IMR-90 (cell line): ENCODE results near the gene RNPEP. TPM values are rescaled to one million over a fixed set of nuclear protein-coding genes. Genes with fewer than 3 reads are reported as not detected.

Experiments
- ATAC-seq: fragments of 200-7000 bp; cut with Tn5 transposase; 2 replicates; pipeline ENCODE4 v1.9.1; 2020; ENCODE audit warnings: low read depth, mild to moderate bottlenecking, moderate library complexity
- BruUV-seq: library from RNA; stranded (reverse); fragments of 400-500 nt; replicated peaks from 2 replicates; lab custom pipeline; 2021; lab: Mats Ljungman, UMichigan
- CTCF ChIA-PET: fragments of 300-600 bp; formaldehyde crosslinking; extraction: SDS; loops from one replicate; lab custom pipeline; 2021; ENCODE audit warnings: antibody characterized with exemption; lab: Yijun Ruan, JAX
- POLR2A ChIA-PET: fragments of 300-600 bp; sonication (Branson Sonifier 250); formaldehyde crosslinking; loops from one replicate; lab custom pipeline; 2022; ENCODE audit warnings: antibody characterized with exemption; ENCODE audit not compliant: unreplicated experiment; lab: Charles Lee
- DNase-seq: peaks from one replicate; pipeline ENCODE4 v3.0.0; 2013
- H2AFZ ChIP-seq: replicated peaks from 2 replicates; pipeline ENCODE3; 2013; ENCODE audit warnings: low read length, mild to moderate bottlenecking; ENCODE audit not compliant: poor library complexity
- H2AK5ac ChIP-seq: 2 replicates; pipeline ENCODE4 v1.6.1; 2013; ENCODE audit warnings: low read depth, low read length, inconsistent platforms
- H2AK9ac ChIP-seq: replicated peaks from 2 replicates; pipeline ENCODE3; 2013; ENCODE audit warnings: mild to moderate bottlenecking, low read depth, low read length, moderate library complexity; ENCODE audit not compliant: poor library complexity
- H2BK120ac ChIP-seq: 2 replicates; pipeline ENCODE4 v1.6.1; 2013; ENCODE audit warnings: low read depth, low read length, inconsistent platforms
- H2BK15ac ChIP-seq: 3 replicates; pipeline ENCODE4 v1.6.1; 2013; ENCODE audit warnings: low read depth, low read length, inconsistent platforms
- H2BK20ac ChIP-seq: 2 replicates; pipeline ENCODE4 v1.6.1; 2013; ENCODE audit warnings: low read depth, mild to moderate bottlenecking, inconsistent platforms, low read length, moderate library complexity
- H2BK5ac ChIP-seq: 2 replicates; pipeline ENCODE4 v1.6.1; 2013; ENCODE audit warnings: mild to moderate bottlenecking, low read depth, low read length, inconsistent platforms; ENCODE audit not compliant: poor library complexity, severe bottlenecking
- H3K14ac ChIP-seq: replicated peaks from 2 replicates; pipeline ENCODE4 v1.6.1; 2013; ENCODE audit warnings: low read depth, low read length, inconsistent platforms
- H3K18ac ChIP-seq: 2 replicates; pipeline ENCODE4 v1.6.1; 2013; ENCODE audit warnings: low read depth, low read length, control low read depth
- H3K23ac ChIP-seq: 2 replicates; pipeline ENCODE4 v1.6.1; 2013; ENCODE audit warnings: low read depth, low read length, inconsistent platforms
- H3K27ac ChIP-seq: 2 replicates; pipeline ENCODE4 v1.5.1; 2013; ENCODE audit warnings: mild to moderate bottlenecking, control low read depth, low read length; ENCODE audit not compliant: insufficient read depth
- H3K27me3 ChIP-seq: 2 replicates; pipeline ENCODE4 v1.6.1; 2013; ENCODE audit warnings: low read length; ENCODE audit not compliant: control insufficient read depth, insufficient read depth
- H3K36me3 ChIP-seq: 2 replicates; pipeline ENCODE4 v1.6.1; 2013; ENCODE audit warnings: low read length, mixed read lengths; ENCODE audit not compliant: control insufficient read depth, insufficient read depth
- H3K4ac ChIP-seq: 2 replicates; pipeline ENCODE4 v1.6.1; 2013; ENCODE audit warnings: low read depth, low read length, inconsistent platforms
- H3K4me1 ChIP-seq: 2 replicates; pipeline ENCODE4 v1.6.1; 2013; ENCODE audit warnings: low read length, mixed read lengths; ENCODE audit not compliant: control insufficient read depth, insufficient read depth
- H3K4me2 ChIP-seq: 2 replicates; pipeline ENCODE4 v1.6.1; 2013; ENCODE audit warnings: low read depth, mild to moderate bottlenecking, control low read depth, low read length, moderate library complexity
- H3K4me3 ChIP-seq: 2 replicates; pipeline ENCODE4 v1.5.1; 2013; ENCODE audit warnings: low read depth, mild to moderate bottlenecking, control low read depth, low read length, moderate library complexity; ENCODE audit not compliant: insufficient read depth
- H3K56ac ChIP-seq: 2 replicates; pipeline ENCODE4 v1.6.1; 2013; ENCODE audit warnings: low read length, inconsistent platforms; ENCODE audit not compliant: insufficient read depth; ENCODE audit errors: extremely low read depth
- H3K79me1 ChIP-seq, 2 experiments: 2 replicates each; pipeline ENCODE4 v1.6.1; 2013; ENCODE audit warnings: low read length in 2 of 2, inconsistent platforms in 1 of 2, low read depth in 1 of 2
- H3K9ac ChIP-seq: 2 replicates; pipeline ENCODE4 v1.6.1; 2013; ENCODE audit warnings: low read depth, low read length, control low read depth
- H3K9me1 ChIP-seq: 2 replicates; pipeline ENCODE4 v1.6.1; 2013; ENCODE audit warnings: low read length, inconsistent platforms; ENCODE audit not compliant: insufficient read depth
- H3K9me3 ChIP-seq: 2 replicates; pipeline ENCODE4 v1.6.1; 2013; ENCODE audit warnings: low read length; ENCODE audit not compliant: control insufficient read depth, insufficient read depth
- H4K20me1 ChIP-seq: 2 replicates; pipeline ENCODE4 v1.6.1; 2013; ENCODE audit warnings: low read length, inconsistent platforms; ENCODE audit not compliant: insufficient read depth
- H4K5ac ChIP-seq: 2 replicates; pipeline ENCODE4 v1.6.1; 2013; ENCODE audit warnings: mild to moderate bottlenecking, low read depth, low read length, control low read depth
- H4K8ac ChIP-seq, 2 experiments: 2 replicates each; pipeline ENCODE4 v1.6.1; 2013; ENCODE audit warnings: low read depth in 2 of 2, low read length in 2 of 2, control low read depth in 1 of 2, inconsistent platforms in 1 of 2
- H4K91ac ChIP-seq: 2 replicates; pipeline ENCODE4 v1.6.1; 2013; ENCODE audit warnings: low read depth, low read length, inconsistent platforms; ENCODE audit not compliant: insufficient read depth
- RAD21 ChIP-seq: IDR thresholded peaks from 2 replicates; pipeline ENCODE4 v1.6.1; 2012; ENCODE audit warnings: low read length, improper control_type of control experiment
- RFX5 ChIP-seq: IDR thresholded peaks from 2 replicates; pipeline ENCODE4 v1.8.0; 2012; ENCODE audit warnings: low read depth, mild to moderate bottlenecking, low read length, moderate library complexity
- WGBS, 2 experiments: methylation state at CpG; one replicate each; pipeline versions ENCODE4 v1.1.5 to v1.1.7; 2013; ENCODE audit warnings: missing lambda C conversion rate in 2 of 2; ENCODE audit not compliant: insufficient read length in 1 of 2; ENCODE audit errors: extremely low coverage in 2 of 2; 5-methylcytosine and 5-hydroxymethylcytosine counted together
- dilution Hi-C: fragments of 300-500 bp; cut with HindIII; formaldehyde crosslinking; loops from one replicate; pipeline ENCODE4 v1.14.3; 2018; ENCODE audit warnings: low sequenced_read_pairs; ENCODE audit not compliant: unreplicated experiment
- in situ Hi-C: fragments of 300-500 bp; cut with MboI; formaldehyde crosslinking; loops from 3 replicates; pipeline ENCODE4 v1.14.3; 2019; ENCODE audit warnings: low sequenced_read_pairs, inconsistent platforms, mixed read lengths
- intact Hi-C: fragments of 100-400 bp; cut with micrococcal nuclease; formaldehyde crosslinking; loops from 2 replicates; pipeline ENCODE4 v1.10.0; 2022
- polyA plus RNA-seq, 3 experiments: library from polyadenylated mRNA; depleted of rRNA; stranded (reverse); fragments of >200 nt; gene quantifications; 2 replicates each; pipeline ENCODE4 v1.2.3, GENCODE V29; 2012; ENCODE audit warnings: low replicate concordance in 1 of 3
- total RNA-seq: library from RNA; depleted of rRNA; stranded (reverse); fragments of >200 nt; gene quantifications from 2 replicates; pipeline ENCODE4 v1.2.3, GENCODE V29; 2012
- TF ChIP-seq, protein P1 (sequence below): conservative IDR thresholded peaks from 2 replicates; pipeline ENCODE4 v1.5.1; 2012; ENCODE audit warnings: mild to moderate bottlenecking, low read depth, low read length, improper control_type of control experiment

The RNPEP gene
- total and polyA plus RNA-seq, 2 of the 4 experiments (the other 2 are of a cell fraction) = 49.8 to 75.4 TPM

DNA sequence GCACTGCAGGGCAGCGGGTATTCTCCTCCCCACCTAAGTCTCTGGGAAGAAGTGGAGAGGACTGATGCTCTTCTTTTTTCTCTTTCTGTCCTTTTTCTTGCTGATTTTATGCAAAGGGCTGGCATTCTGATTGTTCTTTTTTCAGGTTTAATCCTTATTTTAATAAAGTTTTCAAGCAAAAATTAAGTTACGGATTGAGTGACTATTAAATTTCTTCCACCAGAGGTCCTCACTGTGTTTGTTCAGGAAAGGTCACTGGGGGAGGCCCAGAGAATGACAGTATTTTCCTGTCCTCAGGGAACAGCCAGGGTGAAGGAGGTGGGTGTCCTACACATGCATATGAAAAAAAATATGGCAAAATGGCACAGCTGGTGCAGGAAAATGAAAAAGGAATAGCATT is 23.5 kb downstream of the RNPEP start:
- Histone ChIP-seq H2AFZ (no peak overlapping the region), H3K9ac (no peak overlapping the region), H2BK120ac (no peak overlapping the region), H3K79me1 (no peaks in the 10 kb centered on the region), H4K5ac (no peak overlapping the region), H3K4ac (no peak overlapping the region), H3K4me1 (peaks cover 2% of the 10 kb centered on the region; the same call in 1 of the 2 replicates), H3K9me3 (no peaks in the 10 kb centered on the region), H3K27me3 (no peaks in the 10 kb centered on the region), H2AK9ac (no peak overlapping the region), H3K56ac (no peak overlapping the region), H3K4me2 (no peak overlapping the region), H2AK5ac (no peak overlapping the region), H3K36me3 (peaks cover 41% of the 10 kb centered on the region), H3K18ac (no peak overlapping the region), H4K91ac (no peak overlapping the region), H3K14ac (no peak overlapping the region), H2BK15ac (no peak overlapping the region), H3K27ac (no peak overlapping the region), H3K4me3 (no peak overlapping the region), H4K8ac (no peak overlapping the region), H2BK5ac (no peak overlapping the region), H4K20me1 (no peaks in the 10 kb centered on the region), H3K23ac (no peak overlapping the region), H2BK20ac (no peak overlapping the region), H3K9me1 (no peaks in the 10 kb centered on the region; the same call in 1 of the 2 replicates)
- no peak for TF ChIP-seq RFX5
- TF ChIP-seq, protein P1, sequence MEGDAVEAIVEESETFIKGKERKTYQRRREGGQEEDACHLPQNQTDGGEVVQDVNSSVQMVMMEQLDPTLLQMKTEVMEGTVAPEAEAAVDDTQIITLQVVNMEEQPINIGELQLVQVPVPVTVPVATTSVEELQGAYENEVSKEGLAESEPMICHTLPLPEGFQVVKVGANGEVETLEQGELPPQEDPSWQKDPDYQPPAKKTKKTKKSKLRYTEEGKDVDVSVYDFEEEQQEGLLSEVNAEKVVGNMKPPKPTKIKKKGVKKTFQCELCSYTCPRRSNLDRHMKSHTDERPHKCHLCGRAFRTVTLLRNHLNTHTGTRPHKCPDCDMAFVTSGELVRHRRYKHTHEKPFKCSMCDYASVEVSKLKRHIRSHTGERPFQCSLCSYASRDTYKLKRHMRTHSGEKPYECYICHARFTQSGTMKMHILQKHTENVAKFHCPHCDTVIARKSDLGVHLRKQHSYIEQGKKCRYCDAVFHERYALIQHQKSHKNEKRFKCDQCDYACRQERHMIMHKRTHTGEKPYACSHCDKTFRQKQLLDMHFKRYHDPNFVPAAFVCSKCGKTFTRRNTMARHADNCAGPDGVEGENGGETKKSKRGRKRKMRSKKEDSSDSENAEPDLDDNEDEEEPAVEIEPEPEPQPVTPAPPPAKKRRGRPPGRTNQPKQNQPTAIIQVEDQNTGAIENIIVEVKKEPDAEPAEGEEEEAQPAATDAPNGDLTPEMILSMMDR = peak; percentile 52
- TF ChIP-seq RAD21 = peak; percentile 31
- ChIA-PET CTCF (interaction anchor here (0.8 kb wide), 1 partner anchor 10 kb away, joined by 6 read pairs; no protein-coding TSS in a partner anchor), POLR2A (no interaction called here)
- WGBS, 2 experiments = no CpG with 5 or more reads among the region's 2 CpGs
- DNase-seq = no peak
- in situ Hi-C loops (no loop called here), dilution Hi-C loops (no loop called here), intact Hi-C loops (loop anchor here (5.0 kb wide), 1 partner anchor 131 kb away; no protein-coding TSS in a partner anchor)
- ATAC-seq = peak; percentile 46
- no TSS peak for BruUV-seq
